ENCODE data around the gene INPP5E.
A peak's percentile ranks its signal among the peaks of the same experiment; 100 is the strongest.
"Not testable (repeated sequence)": the region's sequence is repeated elsewhere in the genome, so short reads cannot be mapped to it uniquely, and the experiment has no call there.

INPP5E gene

GRCh38 chr9:136426787-136427186, 12.9 kb downstream of the INPP5E start:
- DNase-seq: no peak

GRCh38 chr9:136425367-136425766, 14.3 kb downstream of the INPP5E start:
- not testable (repeated sequence) for DNase-seq

GRCh38 chr9:136424750-136425362, 14.8 kb downstream of the INPP5E start:
- no peak for DNase-seq

GRCh38 chr9:136423432-136424146, 16.1 kb downstream of the INPP5E start:
- DNase-seq: no peak

- no peak for DNase-seq
Measured at GRCh38 chr9:136422876-136423275, 16.8 kb downstream of the INPP5E start.

- DNase-seq: no peak
Measured at GRCh38 chr9:136421791-136422190, 17.9 kb downstream of the INPP5E start.

- DNase-seq: no peak
Measured at GRCh38 chr9:136419092-136419420, 20.6 kb downstream of the INPP5E start.

GRCh38 chr9:136418182-136419091, 21.2 kb downstream of the INPP5E start:
- DNase-seq: no peak

GRCh38 chr9:136416914-136417313, 22.7 kb downstream of the INPP5E start:
- DNase-seq: no peak

- DNase-seq: no peak
Measured at GRCh38 chr9:136416427-136416826, 23.2 kb downstream of the INPP5E start.

GRCh38 chr9:136412962-136413361, 26.7 kb downstream of the INPP5E start:
- DNase-seq: no peak

GRCh38 chr9:136411378-136411777, 28.3 kb downstream of the INPP5E start:
- no peak for DNase-seq

GRCh38 chr9:136410500-136411287, 29.0 kb downstream of the INPP5E start, which contains the start of the genes ENTR1 and PMPCA:
Gene ENTR1 (minus strand): TSS chr9:136410614. CDS start chr9:136410397, 217 bp downstream.
Gene PMPCA (plus strand): TSS chr9:136410658. CDS start chr9:136410669, 11 bp downstream.
- peak; percentile 77 to 93 (median 84) for DNase-seq

- peak in 2 of 3 experiments; percentile 46 to 55 for DNase-seq
Measured at GRCh38 chr9:136409557-136410455, 29.8 kb downstream of the INPP5E start.

GRCh38 chr9:136407911-136408310, 31.7 kb downstream of the INPP5E start:
- no peak for DNase-seq

GRCh38 chr9:136407061-136407460, 32.6 kb downstream of the INPP5E start:
- DNase-seq: not testable (repeated sequence)

- DNase-seq: not testable (repeated sequence)
Measured at GRCh38 chr9:136405904-136406303, 33.7 kb downstream of the INPP5E start.

GRCh38 chr9:136405481-136405880, 34.2 kb downstream of the INPP5E start:
- DNase-seq: no peak

- no peak for DNase-seq
Measured at GRCh38 chr9:136404801-136405136, 34.9 kb downstream of the INPP5E start.

GRCh38 chr9:136403915-136404800, 35.5 kb downstream of the INPP5E start:
- DNase-seq: no peak

- no peak for DNase-seq
Measured at GRCh38 chr9:136403538-136403914, 36.1 kb downstream of the INPP5E start.

Data from NCI-H1417 (cell line).